LHCN-M2 (cell line): Measurements from ENCODE around the gene SRPK2. TPM values are rescaled to one million over a fixed set of nuclear protein-coding genes. Genes with fewer than 3 reads are reported as not detected.

Source experiments
- DNase-seq: peaks from one replicate; pipeline ENCODE4 v3.0.0-alpha.2; 2012; ENCODE audit warnings: low read depth
- total RNA-seq: library from RNA; depleted of rRNA; stranded (reverse); fragments of >200 nt; gene quantifications from 2 replicates; pipeline ENCODE4 v1.2.3, GENCODE V29; 2014

SRPK2 gene
- total RNA-seq, 1 experiment from 2014 or later, result 47.2 TPM

GRCh38 chr7:105137898-105138297 lies 250.8 kb downstream of the SRPK2 start:
- no peak for DNase-seq

- DNase-seq, result peak; percentile 13
Measured at GRCh38 chr7:105136221-105136620, 252.5 kb downstream of the SRPK2 start.

- no peak for DNase-seq
Measured at GRCh38 chr7:105133986-105134655, 254.6 kb downstream of the SRPK2 start.

GRCh38 chr7:105133358-105133757 lies 255.4 kb downstream of the SRPK2 start:
- DNase-seq, result no peak

GRCh38 chr7:105132835-105133234 lies 255.9 kb downstream of the SRPK2 start:
- DNase-seq, result no peak

- DNase-seq, result no peak
Measured at GRCh38 chr7:105132335-105132734, 256.4 kb downstream of the SRPK2 start.

GRCh38 chr7:105131890-105132289 lies 256.8 kb downstream of the SRPK2 start:
- no peak for DNase-seq

- DNase-seq, result peak; percentile 50
Measured at GRCh38 chr7:105131033-105131656, 257.6 kb downstream of the SRPK2 start.

GRCh38 chr7:105130580-105130979 lies 258.1 kb downstream of the SRPK2 start:
- DNase-seq, result no peak

- no peak for DNase-seq
Measured at GRCh38 chr7:105130048-105130447, 258.7 kb downstream of the SRPK2 start.

- DNase-seq, result no peak
Measured at GRCh38 chr7:105127179-105127578, 261.5 kb downstream of the SRPK2 start.

GRCh38 chr7:105126436-105126975 lies 262.2 kb downstream of the SRPK2 start:
- no peak for DNase-seq

- no peak for DNase-seq
Measured at GRCh38 chr7:105125745-105126144, 263.0 kb downstream of the SRPK2 start.

- DNase-seq, result no peak
Measured at GRCh38 chr7:105122619-105123018, 266.1 kb downstream of the SRPK2 start.

GRCh38 chr7:105118612-105119600 lies 269.8 kb downstream of the SRPK2 start:
- no peak for DNase-seq

GRCh38 chr7:105112440-105113418 lies 276.0 kb downstream of the SRPK2 start:
- no peak for DNase-seq

- no peak for DNase-seq
Measured at GRCh38 chr7:105107458-105107857, 281.3 kb downstream of the SRPK2 start.

- no peak for DNase-seq
Measured at GRCh38 chr7:105106473-105106872, 282.2 kb downstream of the SRPK2 start.

- no peak for DNase-seq
Measured at GRCh38 chr7:105105579-105105978, 283.1 kb downstream of the SRPK2 start.

GRCh38 chr7:105102557-105103352 lies 286.0 kb downstream of the SRPK2 start:
- DNase-seq, result no peak
